BJ (cell line): Measurements from ENCODE around the gene CYB561. TPM values are rescaled to one million over a fixed set of nuclear protein-coding genes. Genes with fewer than 3 reads are reported as not detected.

Source experiments
- CTCF ChIA-PET: fragments of 350-600 bp; formaldehyde crosslinking; extraction: SDS; loops from one replicate; lab custom pipeline; 2021; ENCODE audit warnings: antibody characterized with exemption, inconsistent platforms; lab: Yijun Ruan, JAX
- POLR2A ChIA-PET: fragments of 300-600 bp; sonication (Branson Sonifier 250); formaldehyde crosslinking; extraction: SDS; loops from one replicate; lab custom pipeline; 2021; ENCODE audit warnings: antibody characterized with exemption; lab: Charles Lee
- DNase-seq: peaks from one replicate; pipeline ENCODE4 v3.0.0-alpha.2; 2011; ENCODE audit warnings: low read depth
- H3K27me3 ChIP-seq: 2 replicates; pipeline ENCODE4 v1.6.0; 2011; ENCODE audit warnings: low read length; ENCODE audit not compliant: control insufficient read depth, insufficient read depth
- H3K36me3 ChIP-seq: 2 replicates; pipeline ENCODE4 v1.5.1; 2011; ENCODE audit warnings: low read length; ENCODE audit not compliant: control insufficient read depth, insufficient read depth
- H3K4me3 ChIP-seq: 2 replicates; pipeline ENCODE4 v1.5.1; 2011; ENCODE audit warnings: low read depth, mild to moderate bottlenecking, control low read depth, low read length
- CTCF ChIP-seq: IDR thresholded peaks from 2 replicates; pipeline ENCODE4 v1.5.1; 2011; ENCODE audit warnings: low read depth, mild to moderate bottlenecking, control low read depth, inconsistent platforms, low read length, moderate library complexity; ENCODE audit not compliant: insufficient read depth
- polyA plus RNA-seq: library from polyadenylated mRNA; depleted of rRNA; stranded (reverse); fragments of >200 nt; gene quantifications from 2 replicates; pipeline ENCODE4 v1.2.3, GENCODE V29; 2011

The CYB561 gene
- polyA plus RNA-seq, 1 experiment: 17.1 TPM

DNA sequence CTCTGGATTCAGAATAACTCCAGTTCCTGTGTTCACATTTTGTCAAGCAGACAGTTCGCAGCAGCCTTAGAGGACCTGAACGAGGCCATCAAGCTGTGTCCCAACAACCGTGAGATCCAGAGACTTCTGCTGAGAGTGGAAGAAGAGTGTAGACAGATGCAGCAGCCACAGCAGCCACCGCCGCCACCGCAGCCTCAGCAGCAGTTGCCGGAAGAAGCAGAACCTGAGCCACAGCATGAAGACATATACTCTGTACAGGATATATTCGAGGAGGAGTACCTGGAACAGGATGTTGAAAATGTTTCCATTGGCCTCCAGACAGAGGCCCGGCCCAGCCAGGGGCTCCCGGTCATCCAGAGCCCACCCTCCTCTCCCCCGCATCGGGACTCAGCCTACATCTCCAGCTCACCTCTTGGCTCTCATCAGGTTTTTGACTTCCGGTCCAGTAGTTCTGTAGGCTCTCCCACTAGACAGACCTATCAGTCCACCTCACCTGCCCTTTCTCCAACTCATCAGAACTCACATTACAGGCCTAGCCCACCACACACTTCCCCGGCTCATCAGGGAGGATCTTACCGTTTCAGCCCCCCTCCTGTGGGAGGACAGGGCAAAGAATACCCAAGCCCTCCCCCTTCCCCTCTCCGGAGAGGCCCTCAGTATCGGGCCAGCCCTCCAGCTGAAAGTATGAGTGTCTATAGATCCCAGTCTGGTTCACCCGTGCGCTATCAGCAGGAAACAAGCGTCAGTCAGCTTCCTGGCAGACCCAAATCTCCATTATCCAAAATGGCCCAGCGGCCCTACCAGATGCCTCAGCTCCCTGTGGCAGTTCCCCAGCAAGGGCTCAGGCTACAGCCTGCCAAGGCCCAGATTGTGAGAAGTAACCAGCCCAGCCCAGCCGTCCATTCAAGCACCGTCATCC is 25.9 kb downstream of the CYB561 start:
- POLR2A ChIA-PET: no interaction called here
- H3K27me3 ChIP-seq: no peaks in the 10 kb centered on the region
- H3K36me3 ChIP-seq: peaks cover 29% of the 10 kb centered on the region
- CTCF ChIA-PET: interaction anchor here (2.3 to 2.7 kb wide), 2 partner anchors 58 to 192 kb away, joined by 16 read pairs; no protein-coding TSS in a partner anchor
- no peak for DNase-seq
- TF ChIP-seq CTCF: no peak
- no peak overlapping the region for H3K4me3 ChIP-seq

- Histone ChIP-seq H3K27me3 (no peaks in the 10 kb centered on the region), H3K36me3 (peaks cover 31% of the 10 kb centered on the region), H3K4me3 (no peak overlapping the region)
- no peak for TF ChIP-seq CTCF
- ChIA-PET CTCF (interaction anchor here (1.1 to 2.7 kb wide), 3 partner anchors 59 to 337 kb away, joined by 3 to 16 read pairs (median 16); no protein-coding TSS in a partner anchor), POLR2A (interaction anchor here (0.6 kb wide), 1 partner anchor 50 kb away, joined by 4 read pairs; no protein-coding TSS in a partner anchor)
- no peak for DNase-seq
Observed at GRCh38 chr17:63419398-63419797, 26.7 kb downstream of the CYB561 start.

DNA sequence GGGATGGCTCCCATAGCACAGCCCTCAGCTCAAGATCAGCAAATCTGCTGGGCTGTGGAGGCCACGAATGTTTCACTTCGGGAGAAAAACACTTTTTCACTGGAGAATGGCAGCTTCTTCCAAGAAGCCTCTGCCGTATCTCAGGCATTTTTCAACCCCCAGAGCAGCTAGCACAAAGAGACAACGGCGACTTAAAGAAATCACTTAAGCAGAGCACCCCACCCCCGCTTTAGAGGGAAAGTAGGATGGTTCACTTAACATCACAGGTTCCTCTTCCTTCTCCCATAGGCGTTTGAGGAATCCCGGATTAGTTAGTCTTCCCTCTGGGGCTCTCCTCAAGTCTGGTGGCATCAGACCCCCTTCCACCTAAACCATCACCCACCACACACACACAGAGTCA is 27.6 kb downstream of the CYB561 start:
- Histone ChIP-seq H3K4me3 (no peak overlapping the region), H3K36me3 (peaks cover 33% of the 10 kb centered on the region), H3K27me3 (no peaks in the 10 kb centered on the region)
- POLR2A ChIA-PET: interaction anchor here (0.6 kb wide), 1 partner anchor 51 kb away, joined by 4 read pairs; no protein-coding TSS in a partner anchor
- CTCF ChIA-PET: interaction anchor here (0.9 to 2.7 kb wide), 4 partner anchors 60 to 336 kb away, joined by 3 to 16 read pairs (median 10); partner anchors contain the start of gene TACO1
- no peak for DNase-seq
- TF ChIP-seq CTCF: no peak

GRCh38 chr17:63414222-63414621 is 31.9 kb downstream of the CYB561 start:
- TF ChIP-seq CTCF: no peak
- ChIA-PET CTCF (interaction anchor here (0.7 to 6.4 kb wide), 3 partner anchors 10 to 198 kb away, joined by 3 to 37 read pairs (median 3); no protein-coding TSS in a partner anchor), POLR2A (interaction anchor here (0.5 kb wide), 1 partner anchor 242 kb away, joined by 13 read pairs; no protein-coding TSS in a partner anchor)
- peaks cover 25% of the 10 kb centered on the region for H3K36me3 ChIP-seq
- H3K27me3 ChIP-seq: no peaks in the 10 kb centered on the region
- no peak overlapping the region for H3K4me3 ChIP-seq
- no peak for DNase-seq

- DNase-seq: no peak
- ChIA-PET POLR2A (no interaction called here), CTCF (interaction anchor here (6.4 kb wide), 1 partner anchor 13 kb away, joined by 37 read pairs; no protein-coding TSS in a partner anchor)
- Histone ChIP-seq H3K36me3 (peaks cover 22% of the 10 kb centered on the region), H3K4me3 (no peak overlapping the region), H3K27me3 (no peaks in the 10 kb centered on the region)
- TF ChIP-seq CTCF: no peak
Observed at GRCh38 chr17:63413128-63413527, 33.0 kb downstream of the CYB561 start.
